Left colon (tissue), 2 donors: Measurements from ENCODE around the gene ZNF394. TPM values are rescaled to one million over a fixed set of nuclear protein-coding genes. Genes with fewer than 3 reads are reported as not detected.

Experiments used
- ATAC-seq: fragments of 200-7000 bp; cut with Tn5 transposase; one replicate; pipeline ENCODE4 v1.9.1; 2020; ENCODE audit warnings: mild to moderate bottlenecking, moderate library complexity
- DNase-seq, 2 donors: peaks; one replicate each; pipeline ENCODE4 v3.0.0-alpha.2; 2020
- intact Hi-C, 2 donors: fragments of 100-400 bp; cut with DNase I in 1 of 2; cut with micrococcal nuclease in 1 of 2; formaldehyde crosslinking; loops; one replicate each; pipeline versions ENCODE4 v1.11.2 to v1.14.0; 2022; cut with DNase I, micrococcal nuclease
- total RNA-seq, 2 donors: library from RNA; stranded (reverse); fragmentation: NEBNext Ultra II Directional; extraction: Animal tissue kit (Norgen Biotek cat#: 25700); gene quantifications; one replicate each; pipeline ENCODE4 v1.2.1, GENCODE V29; 2021
- donor health status: DM: no; HTN: no; CAD: no.
- donor health status: DM: yes; HTN: yes; CAD: no.

ZNF394 gene
- total RNA-seq, 2 donors from 2014 or later, result 32.0 to 37.2 TPM

GRCh38 chr7:99498546-99498944 is 1.5 kb downstream of the ZNF394 start:
- DNase-seq (no peak), ATAC-seq (peak; percentile 18)
- intact Hi-C loops, result no loop called here

GRCh38 chr7:99497766-99498545 is 2.1 kb downstream of the ZNF394 start:
- DNase-seq (no peak), ATAC-seq (no peak)
- intact Hi-C loops, result no loop called here

- no peak for DNase-seq
- intact Hi-C loops, result no loop called here
- no peak for ATAC-seq
These were observed 6.3 kb downstream of the ZNF394 start for GRCh38 chr7:99493823-99494222.

DNA sequence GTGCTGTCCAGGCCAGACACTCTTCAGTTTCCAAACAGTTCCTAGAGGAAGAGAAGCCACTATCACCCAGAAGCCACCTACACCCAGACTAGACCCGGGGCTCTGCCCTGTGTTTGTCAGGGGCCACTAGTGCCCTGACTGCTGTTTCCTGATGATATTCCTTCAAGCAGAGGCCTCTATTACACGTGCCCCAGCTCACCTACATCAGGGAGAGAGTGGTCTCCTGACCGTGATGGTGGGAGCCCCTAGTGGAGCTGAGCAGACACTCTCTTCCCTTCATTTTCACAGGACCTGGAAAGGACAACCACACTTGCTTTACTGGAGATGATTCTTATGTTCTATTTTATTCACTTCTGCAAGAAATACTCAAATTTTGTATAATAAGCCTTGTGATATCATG is 9.2 kb downstream of the ZNF394 start:
- intact Hi-C loops, result no loop called here
- ATAC-seq, result no peak
- no peak for DNase-seq

GRCh38 chr7:99489235-99489634 is 10.8 kb downstream of the ZNF394 start:
- DNase-seq, result no peak
- peak; percentile 23 for ATAC-seq
- intact Hi-C loops, result no loop called here

- DNase-seq, result no peak
- intact Hi-C loops, result no loop called here
- ATAC-seq, result no peak
These were observed 15.0 kb downstream of the ZNF394 start for GRCh38 chr7:99485094-99485493.

GRCh38 chr7:99478464-99479440 is 21.3 kb downstream of the ZNF394 start:
- no peak for DNase-seq
- intact Hi-C loops, result no loop called here
- no peak for ATAC-seq

DNA sequence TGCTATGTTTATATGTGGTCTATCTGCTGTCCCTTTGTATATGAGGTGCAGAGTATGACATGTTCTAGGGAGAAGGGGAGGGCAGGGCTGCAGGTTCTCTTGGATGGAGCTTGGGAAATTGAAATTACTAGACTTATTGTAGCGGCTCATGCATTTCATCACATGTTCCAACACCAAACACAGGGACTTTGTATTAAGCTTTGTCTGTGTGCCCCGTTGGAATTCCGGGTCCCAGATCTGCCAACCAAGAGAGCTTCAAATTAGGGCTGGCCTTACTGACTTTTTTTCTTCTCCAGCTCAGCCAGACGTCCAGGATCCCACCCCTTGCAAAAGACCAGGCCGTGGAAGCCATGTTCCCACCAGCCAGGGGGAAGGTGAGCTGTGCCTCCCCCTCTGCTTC is 24.0 kb downstream of the ZNF394 start:
- intact Hi-C loops, result no loop called here
- ATAC-seq (no peak), DNase-seq (no peak)

- peak; percentile 32 to 65 for DNase-seq
- peak; percentile 67 for ATAC-seq
- intact Hi-C loops, result no loop called here
These were observed 26.8 kb downstream of the ZNF394 start for GRCh38 chr7:99473315-99473596.

- peak; percentile 98 to 99 for DNase-seq
- ATAC-seq, result peak; percentile 91
- intact Hi-C loops, result no loop called here
These were observed 27.3 kb downstream of the ZNF394 start, which contains the start of gene ZNF789 for GRCh38 chr7:99472561-99473314. TSS of gene ZNF789 (plus strand) at chr7:99472890. CDS start at chr7:99476457, 3,567 bp downstream.

- no peak for DNase-seq
- intact Hi-C loops, result no loop called here
- no peak for ATAC-seq
These were observed 30.6 kb downstream of the ZNF394 start for GRCh38 chr7:99469381-99470065.

GRCh38 chr7:99468336-99468918 is 31.7 kb downstream of the ZNF394 start:
- ATAC-seq, result no peak
- DNase-seq, result no peak
- intact Hi-C loops, result no loop called here

- DNase-seq (no peak), ATAC-seq (peak; percentile 33)
- intact Hi-C loops, result no loop called here
These were observed 34.7 kb downstream of the ZNF394 start for GRCh38 chr7:99465421-99465768.

- intact Hi-C loops, result no loop called here
- ATAC-seq, result no peak
- no peak for DNase-seq
These were observed 38.9 kb downstream of the ZNF394 start for GRCh38 chr7:99461221-99461620.

DNA sequence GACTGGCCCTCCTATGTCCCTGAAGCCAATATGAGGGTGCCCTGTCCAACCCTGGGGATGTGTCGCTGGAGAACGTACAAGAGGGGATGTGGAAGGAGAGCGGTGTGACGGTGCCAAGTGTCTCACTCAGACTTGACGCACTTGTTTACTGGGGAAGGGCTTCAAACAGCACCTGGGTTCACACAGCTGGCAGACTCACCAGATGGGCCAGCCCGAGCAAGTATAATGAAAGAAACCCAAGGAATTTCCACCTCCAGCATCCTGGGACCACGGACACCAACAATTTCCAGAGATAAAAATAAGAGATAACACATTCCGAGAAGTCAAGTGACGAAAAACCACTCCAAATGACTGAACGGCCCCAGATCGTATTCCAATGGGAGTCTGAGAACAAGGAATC is 39.4 kb downstream of the ZNF394 start:
- no peak for DNase-seq
- no peak for ATAC-seq
- intact Hi-C loops, result no loop called here

DNA sequence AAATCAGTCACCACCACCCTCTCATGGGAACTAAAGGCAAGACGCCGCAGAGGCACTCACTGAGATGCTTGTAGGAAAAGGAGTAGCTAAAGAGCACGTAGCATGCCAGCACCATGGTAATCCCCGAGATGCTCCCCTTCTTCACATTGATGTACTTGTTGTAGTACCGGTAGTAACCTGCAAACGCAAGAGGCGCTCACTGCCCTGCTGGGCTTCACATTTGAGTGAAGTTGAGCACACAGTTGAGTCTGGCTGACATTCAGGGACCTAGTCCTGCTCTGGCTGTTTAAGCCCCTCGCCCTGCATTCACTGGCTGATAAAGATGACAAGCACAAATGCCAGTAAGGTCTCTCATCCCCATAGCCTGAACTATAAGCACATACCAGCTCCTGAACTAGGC is 41.0 kb downstream of the ZNF394 start:
- intact Hi-C loops, result no loop called here
- DNase-seq (no peak), ATAC-seq (peak; percentile 44)

GRCh38 chr7:99457650-99458493 is 42.2 kb downstream of the ZNF394 start:
- DNase-seq (no peak), ATAC-seq (peak; percentile 12)
- intact Hi-C loops, result no loop called here
